CD14-positive monocyte (primary cell): ENCODE results near the gene CREB3L4. TPM values are rescaled to one million over a fixed set of nuclear protein-coding genes. Genes with fewer than 3 reads are reported as not detected.

Experiments
- DNase-seq, 3 donors: peaks; one replicate each; pipeline ENCODE4 v3.0.0-alpha.2; 2011 to 2022
- H2AFZ ChIP-seq: 2 replicates; pipeline ENCODE4 v1.6.0; 2012; ENCODE audit warnings: mild to moderate bottlenecking, low read depth, low read length, inconsistent platforms; ENCODE audit not compliant: insufficient read depth, poor library complexity, severe bottlenecking
- H3K27ac ChIP-seq, 2 donors: 1 replicate in 1 of 2; 2 replicates in 1 of 2; pipeline ENCODE4 v1.5.1; 2012 to 2013; ENCODE audit warnings: low read length in 2 of 2, control low read depth in 1 of 2, inconsistent platforms in 1 of 2, low read depth in 1 of 2, mild to moderate bottlenecking in 1 of 2
- H3K27me3 ChIP-seq, 2 donors: one replicate each; pipeline versions ENCODE4 v1.6.0 to v1.6.1; 2011 to 2013; ENCODE audit warnings: low read length in 2 of 2; ENCODE audit not compliant: control insufficient read depth in 2 of 2, insufficient read depth in 2 of 2
- H3K36me3 ChIP-seq, 2 donors: replicated peaks in 1 of 2; 1 replicate in 1 of 2; 2 replicates in 1 of 2; pipeline versions ENCODE4 v1.5.1 to v1.6.1; 2012 to 2013; ENCODE audit warnings: low read length in 2 of 2, control low read depth in 1 of 2, inconsistent platforms in 1 of 2, mild to moderate bottlenecking in 1 of 2; ENCODE audit not compliant: insufficient read depth in 2 of 2, control insufficient read depth in 1 of 2
- H3K4me1 ChIP-seq, 2 donors: 1 replicate in 1 of 2; 2 replicates in 1 of 2; pipeline versions ENCODE4 v1.5.1 to v1.6.1; 2012 to 2013; ENCODE audit warnings: low read length in 2 of 2, control low read depth in 1 of 2, inconsistent platforms in 1 of 2, mild to moderate bottlenecking in 1 of 2, moderate library complexity in 1 of 2; ENCODE audit not compliant: insufficient read depth in 2 of 2, control insufficient read depth in 1 of 2
- H3K4me2 ChIP-seq: replicated peaks from 2 replicates; pipeline ENCODE3; 2012; ENCODE audit warnings: low read length, moderate library complexity, mild to moderate bottlenecking; ENCODE audit not compliant: poor library complexity, severe bottlenecking; ENCODE audit errors: extremely low read depth
- H3K4me3 ChIP-seq, 3 experiments: fragments of 200-600 bp in 1 of 3; sonication (generic) in 1 of 3; replicated peaks in 1 of 3; 1 replicate in 2 of 3; 2 replicates in 1 of 3; pipeline ENCODE4 v1.5.1; 2011 to 2013; ENCODE audit warnings: low read length in 3 of 3, mild to moderate bottlenecking in 3 of 3, control low read depth in 2 of 3, low read depth in 2 of 3, inconsistent platforms in 1 of 3, moderate library complexity in 1 of 3
- H3K79me2 ChIP-seq: 2 replicates; pipeline ENCODE4 v1.6.0; 2012; ENCODE audit warnings: mild to moderate bottlenecking, control low read depth, inconsistent platforms, low read length, moderate library complexity; ENCODE audit not compliant: insufficient read depth
- H3K9ac ChIP-seq: 2 replicates; pipeline ENCODE4 v1.6.0; 2017; ENCODE audit warnings: low read length, mild to moderate bottlenecking; ENCODE audit not compliant: insufficient read depth, poor library complexity, severe bottlenecking
- H3K9me3 ChIP-seq, 2 donors: replicated peaks in 1 of 2; 1 replicate in 1 of 2; 2 replicates in 1 of 2; pipeline versions ENCODE4 v1.5.1 to v1.6.1; 2012 to 2013; ENCODE audit warnings: low read length in 2 of 2, control low read depth in 1 of 2; ENCODE audit not compliant: control insufficient read depth in 1 of 2, insufficient read depth in 1 of 2
- H4K20me1 ChIP-seq: 2 replicates; pipeline ENCODE4 v1.6.0; 2012; ENCODE audit warnings: mild to moderate bottlenecking, low read length, control low read depth, moderate library complexity; ENCODE audit not compliant: insufficient read depth
- H3K27ac Mint-ChIP-seq, 7 donors: one replicate each; pipeline ENCODE4 v1.8.0; 2020; ENCODE audit warnings: mild to moderate bottlenecking in 7 of 7, mixed read lengths in 7 of 7, moderate library complexity in 6 of 7, inconsistent platforms in 2 of 7
- H3K27me3 Mint-ChIP-seq, 3 donors: one replicate each; pipeline ENCODE4 v1.8.0; 2021 to 2022; ENCODE audit warnings: low read depth in 3 of 3, mild to moderate bottlenecking in 3 of 3, mixed read lengths in 3 of 3, moderate library complexity in 3 of 3, inconsistent platforms in 1 of 3
- H3K36me3 Mint-ChIP-seq, 2 donors: one replicate each; pipeline ENCODE4 v1.8.0; 2020; ENCODE audit warnings: mixed read lengths in 2 of 2, inconsistent platforms in 1 of 2, mild to moderate bottlenecking in 1 of 2
- H3K4me1 Mint-ChIP-seq: one replicate; pipeline ENCODE4 v1.8.0; 2020; ENCODE audit warnings: mild to moderate bottlenecking, mixed read lengths
- H3K4me3 Mint-ChIP-seq, 2 donors: one replicate each; pipeline ENCODE4 v1.8.0; 2020; ENCODE audit warnings: mild to moderate bottlenecking in 2 of 2, mixed read lengths in 2 of 2, moderate library complexity in 1 of 2
- H3K9me3 Mint-ChIP-seq, 7 donors: one replicate each; pipeline ENCODE4 v1.8.0; 2020 to 2022; ENCODE audit warnings: mixed read lengths in 7 of 7, mild to moderate bottlenecking in 6 of 7, moderate library complexity in 6 of 7, inconsistent platforms in 2 of 7
- CTCF ChIP-seq: fragments of 200-600 bp; IDR thresholded peaks from one replicate; pipeline ENCODE4 v1.8.0; 2022; ENCODE audit warnings: antibody characterized with exemption, mild to moderate bottlenecking
- WGBS: methylation state at CpG from one replicate; pipeline ENCODE4 v1.1.5; 2013; ENCODE audit warnings: missing lambda C conversion rate; ENCODE audit not compliant: insufficient coverage; 5-methylcytosine and 5-hydroxymethylcytosine counted together
- intact Hi-C, 2 donors: fragments of 100-400 bp; cut with micrococcal nuclease; formaldehyde crosslinking; loops; one replicate each; pipeline versions ENCODE4 v1.15.0 to v1.15.1; 2023
- polyA plus RNA-seq, 3 donors: library from polyadenylated mRNA; depleted of rRNA in 1 of 3; unstranded in 2 of 3; stranded (reverse) in 1 of 3; fragments of 300-500 nt in 2 of 3; fragments of >200 nt in 1 of 3; fragmentation: Illumina TruSeq in 2 of 3; gene quantifications; 1 replicate in 2 of 3; 2 replicates in 1 of 3; pipeline ENCODE4 v1.2.3, GENCODE V29; 2012 to 2021

CREB3L4 gene
- polyA plus RNA-seq, 3 donors, result 5.0 to 7.6 (median 6.8) TPM

DNA sequence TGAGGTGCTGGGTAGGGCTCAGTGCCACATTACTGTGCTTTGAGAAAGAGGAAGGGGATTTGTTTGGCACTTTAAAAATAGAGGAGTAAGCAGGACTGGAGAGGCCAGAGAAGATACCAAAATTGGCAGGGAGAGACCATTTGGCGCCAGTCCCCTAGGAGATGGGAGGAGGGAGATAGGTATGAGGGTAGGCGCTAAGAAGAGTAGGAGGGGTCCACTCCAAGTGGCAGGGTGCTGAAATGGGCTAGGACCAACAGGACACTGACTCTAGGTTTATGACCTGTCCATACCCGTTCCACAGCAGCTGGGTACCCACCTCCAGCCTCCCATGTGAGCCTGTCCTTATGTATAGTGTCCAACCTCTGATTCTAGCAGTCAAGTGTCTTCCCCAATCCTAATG, 8.2 kb upstream of the CREB3L4 start:
- Histone ChIP-seq H3K9me3 (no peaks in the 10 kb centered on the region), H3K4me2 (no peak overlapping the region), H3K79me2 (peaks cover 84% of the 10 kb centered on the region), H3K9ac (no peak overlapping the region), H3K27me3 (no peaks in the 10 kb centered on the region), H3K36me3 (peaks cover 16 to 35% of the 10 kb centered on the region in 2 donors), H3K27ac (peak overlapping the region; percentile 7 to 11), H3K4me3 (peak overlapping the region in 1 of 3 experiments; percentile 97), H2AFZ (no peak overlapping the region), H4K20me1 (peaks cover 49% of the 10 kb centered on the region), H3K4me1 (peaks cover 60 to 74% of the 10 kb centered on the region in 2 donors)
- H3K27me3 Mint-ChIP-seq, result no peaks in the 10 kb centered on the region
- H3K36me3 Mint-ChIP-seq, result peaks cover 22 to 39% of the 10 kb centered on the region in 2 donors
- peaks cover 0 to 4% (median 0%) of the 10 kb centered on the region in 7 donors for H3K9me3 Mint-ChIP-seq
- WGBS, result 83% methylated on average over 1 of the region's 3 CpGs
- no peak for DNase-seq
- H3K4me3 Mint-ChIP-seq, result peak overlapping the region in 1 of 2 donors; percentile 98
- H3K27ac Mint-ChIP-seq, result peak overlapping the region in 6 of 7 donors; percentile 52 to 98 (median 76)
- no peak for TF ChIP-seq CTCF
- intact Hi-C loops, result loop anchor here in 1 of 2 donors (5.0 kb wide), 1 partner anchor 37 kb away; the partner anchor contains the start of gene GATAD2B
- H3K4me1 Mint-ChIP-seq, result peaks cover 64% of the 10 kb centered on the region

- Histone ChIP-seq H3K4me2 (no peak overlapping the region), H3K79me2 (peaks cover 83% of the 10 kb centered on the region), H3K27me3 (no peaks in the 10 kb centered on the region), H3K4me3 (no peak overlapping the region), H2AFZ (no peak overlapping the region), H3K9me3 (no peaks in the 10 kb centered on the region), H3K4me1 (peaks cover 62 to 77% of the 10 kb centered on the region in 2 donors), H3K36me3 (peaks cover 10 to 27% of the 10 kb centered on the region in 2 donors), H4K20me1 (peaks cover 42% of the 10 kb centered on the region), H3K9ac (no peak overlapping the region), H3K27ac (peak overlapping the region in 1 of 2 donors; percentile 11)
- intact Hi-C loops, result loop anchor here in 1 of 2 donors (5.0 kb wide), 1 partner anchor 168 kb away; no protein-coding TSS in a partner anchor
- Mint-ChIP-seq H3K4me1 (peaks cover 65% of the 10 kb centered on the region), H3K9me3 (peaks cover 0 to 4% (median 0%) of the 10 kb centered on the region in 7 donors), H3K4me3 (no peak overlapping the region), H3K27ac (peak overlapping the region in 5 of 7 donors; percentile 30 to 92 (median 70)), H3K27me3 (no peaks in the 10 kb centered on the region), H3K36me3 (peaks cover 17 to 31% of the 10 kb centered on the region in 2 donors)
- DNase-seq, result no peak
- no peak for TF ChIP-seq CTCF
- 98% methylated on average over 11 of the region's 11 CpGs for WGBS
These were observed 7.5 kb upstream of the CREB3L4 start for GRCh38 chr1:153960206-153960605.
